GM06990 (cell line): Measurements from ENCODE around the gene KAT2B.

Experiments used
- DNase-seq: peaks from one replicate; pipeline ENCODE4 v3.0.0-alpha.2; 2011; ENCODE audit not compliant: insufficient read length; ENCODE audit errors: extremely low read depth
- H3K27me3 ChIP-seq: replicated peaks from 2 replicates; pipeline ENCODE4 v1.6.0; 2011; ENCODE audit warnings: low read length; ENCODE audit not compliant: control insufficient read depth, insufficient read depth
- H3K36me3 ChIP-seq: 2 replicates; pipeline ENCODE4 v1.5.1; 2011; ENCODE audit warnings: low read length; ENCODE audit not compliant: control insufficient read depth, insufficient read depth
- H3K4me3 ChIP-seq: replicated peaks from 2 replicates; pipeline ENCODE4 v1.5.1; 2011; ENCODE audit warnings: low read depth, mild to moderate bottlenecking, control low read depth, low read length
- CTCF ChIP-seq: IDR thresholded peaks from 2 replicates; pipeline ENCODE4 v1.5.1; 2011; ENCODE audit warnings: low read length, control low read depth, mild to moderate bottlenecking, inconsistent platforms; ENCODE audit not compliant: insufficient read depth, poor library complexity, severe bottlenecking

Gene KAT2B

GRCh38 chr3:20136231-20136630 is 96.0 kb downstream of the KAT2B start:
- TF ChIP-seq CTCF: no peak
- DNase-seq: no peak
- H3K27me3 ChIP-seq: no peaks in the 10 kb centered on the region
- no peaks in the 10 kb centered on the region; the same call in 1 of the 2 replicates for H3K36me3 ChIP-seq
- no peak overlapping the region for H3K4me3 ChIP-seq

GRCh38 chr3:20137647-20138046 is 97.4 kb downstream of the KAT2B start:
- no peaks in the 10 kb centered on the region; the same call in 1 of the 2 replicates for H3K36me3 ChIP-seq
- H3K27me3 ChIP-seq: no peaks in the 10 kb centered on the region
- TF ChIP-seq CTCF: no peak
- DNase-seq: no peak
- H3K4me3 ChIP-seq: no peak overlapping the region

- DNase-seq: no peak
- H3K4me3 ChIP-seq: no peak overlapping the region
- H3K36me3 ChIP-seq: no peaks in the 10 kb centered on the region; the same call in 1 of the 2 replicates
- TF ChIP-seq CTCF: no peak
- no peaks in the 10 kb centered on the region for H3K27me3 ChIP-seq
These were observed 100.6 kb downstream of the KAT2B start for GRCh38 chr3:20140881-20141280.

GRCh38 chr3:20141316-20141715 is 101.1 kb downstream of the KAT2B start:
- TF ChIP-seq CTCF: no peak
- Histone ChIP-seq H3K4me3 (no peak overlapping the region), H3K27me3 (no peaks in the 10 kb centered on the region), H3K36me3 (no peaks in the 10 kb centered on the region; the same call in 1 of the 2 replicates)
- DNase-seq: no peak

- no peaks in the 10 kb centered on the region for H3K27me3 ChIP-seq
- H3K36me3 ChIP-seq: no peaks in the 10 kb centered on the region; the same call in 1 of the 2 replicates
- no peak for TF ChIP-seq CTCF
- no peak overlapping the region for H3K4me3 ChIP-seq
- DNase-seq: no peak
These were observed 101.6 kb downstream of the KAT2B start for GRCh38 chr3:20141851-20142250.

- H3K27me3 ChIP-seq: no peaks in the 10 kb centered on the region
- H3K4me3 ChIP-seq: no peak overlapping the region
- no peaks in the 10 kb centered on the region; the same call in 1 of the 2 replicates for H3K36me3 ChIP-seq
- TF ChIP-seq CTCF: no peak
- no peak for DNase-seq
These were observed 102.3 kb downstream of the KAT2B start for GRCh38 chr3:20142517-20142916.
